ENCODE measurements around the gene AIM2. TPM values are rescaled to one million over a fixed set of nuclear protein-coding genes. Genes with fewer than 3 reads are reported as not detected.

AIM2 gene, protein sequence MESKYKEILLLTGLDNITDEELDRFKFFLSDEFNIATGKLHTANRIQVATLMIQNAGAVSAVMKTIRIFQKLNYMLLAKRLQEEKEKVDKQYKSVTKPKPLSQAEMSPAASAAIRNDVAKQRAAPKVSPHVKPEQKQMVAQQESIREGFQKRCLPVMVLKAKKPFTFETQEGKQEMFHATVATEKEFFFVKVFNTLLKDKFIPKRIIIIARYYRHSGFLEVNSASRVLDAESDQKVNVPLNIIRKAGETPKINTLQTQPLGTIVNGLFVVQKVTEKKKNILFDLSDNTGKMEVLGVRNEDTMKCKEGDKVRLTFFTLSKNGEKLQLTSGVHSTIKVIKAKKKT
- 1 to 10 TPM in 4 of 6 donors, under 1 TPM in 1, not detected in 1; 0.80 to 5.5 (median 2.7) TPM for total RNA-seq

- WGBS, 2 donors: 61 to 64% methylated on average over 3 to 6 of the region's 6 CpGs
- TF ChIP-seq POLR2A (IDR thresholded peaks at IDR 0.05) (no peak), EP300 (IDR thresholded peaks at IDR 0.05) (no peak), POLR2AphosphoS5 (IDR thresholded peaks at IDR 0.05) (no peak)
- TF ChIP-seq, protein P1, sequence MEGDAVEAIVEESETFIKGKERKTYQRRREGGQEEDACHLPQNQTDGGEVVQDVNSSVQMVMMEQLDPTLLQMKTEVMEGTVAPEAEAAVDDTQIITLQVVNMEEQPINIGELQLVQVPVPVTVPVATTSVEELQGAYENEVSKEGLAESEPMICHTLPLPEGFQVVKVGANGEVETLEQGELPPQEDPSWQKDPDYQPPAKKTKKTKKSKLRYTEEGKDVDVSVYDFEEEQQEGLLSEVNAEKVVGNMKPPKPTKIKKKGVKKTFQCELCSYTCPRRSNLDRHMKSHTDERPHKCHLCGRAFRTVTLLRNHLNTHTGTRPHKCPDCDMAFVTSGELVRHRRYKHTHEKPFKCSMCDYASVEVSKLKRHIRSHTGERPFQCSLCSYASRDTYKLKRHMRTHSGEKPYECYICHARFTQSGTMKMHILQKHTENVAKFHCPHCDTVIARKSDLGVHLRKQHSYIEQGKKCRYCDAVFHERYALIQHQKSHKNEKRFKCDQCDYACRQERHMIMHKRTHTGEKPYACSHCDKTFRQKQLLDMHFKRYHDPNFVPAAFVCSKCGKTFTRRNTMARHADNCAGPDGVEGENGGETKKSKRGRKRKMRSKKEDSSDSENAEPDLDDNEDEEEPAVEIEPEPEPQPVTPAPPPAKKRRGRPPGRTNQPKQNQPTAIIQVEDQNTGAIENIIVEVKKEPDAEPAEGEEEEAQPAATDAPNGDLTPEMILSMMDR (IDR thresholded peaks at IDR 0.05): no peak
- H3K4me1 ChIP-seq: no peaks in the 10 kb centered on the region
- DNase-seq (peak in 1 of 2 donors; percentile 29), ATAC-seq (ENCODE audit: low FRiP score in 2 of 2) (peak; percentile 69 to 72)
- H3K36me3 ChIP-seq: no peaks in the 10 kb centered on the region
- H3K27ac ChIP-seq: peak within 1 kb of the TSS; percentile 73 to 80 (median 78)
- no peaks in the 10 kb centered on the region for H3K27me3 ChIP-seq
- H3K4me3 ChIP-seq: peak within 1 kb of the TSS in 2 of 4 donors; percentile 16 to 20
- H3K9me3 ChIP-seq: no peaks in the 10 kb centered on the region
Observed at GRCh38 chr1:159076438-159077119, at the start of gene AIM2. TSS of gene AIM2 (minus strand) at chr1:159076766. CDS start at chr1:159073499, 3,267 bp downstream.

DNA sequence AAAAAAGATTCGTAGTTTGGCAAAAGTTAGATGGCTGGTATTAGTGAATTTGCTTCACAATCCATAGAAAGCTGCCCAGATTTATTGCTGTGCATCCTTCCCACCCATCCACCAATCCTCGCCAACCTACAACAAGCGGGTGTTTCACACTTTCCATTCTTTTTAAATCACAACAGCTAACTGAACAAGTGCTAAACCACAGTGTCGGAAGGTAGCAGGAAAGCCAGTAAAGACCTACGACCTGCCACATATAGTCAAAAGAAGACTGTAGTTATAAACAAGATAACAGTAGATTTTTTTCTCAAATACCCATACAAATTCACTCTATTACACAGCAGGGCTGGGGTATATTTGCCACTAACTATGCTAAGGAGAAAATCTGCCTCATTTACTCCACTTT, 47.0 kb upstream of the AIM2 start:
- H3K27me3 ChIP-seq: no peaks in the 10 kb centered on the region
- no peaks in the 10 kb centered on the region for H3K9me3 ChIP-seq
- H3K4me1 ChIP-seq: no peaks in the 10 kb centered on the region
- 86% methylated on average over 5 of the region's 5 CpGs for WGBS, 2 donors
- no peaks in the 10 kb centered on the region for H3K36me3 ChIP-seq
- H3K27ac ChIP-seq: no peak overlapping the region
- ATAC-seq (ENCODE audit: low FRiP score in 2 of 2) (no peak), DNase-seq (no peak)
- TF ChIP-seq POLR2A (IDR thresholded peaks at IDR 0.05) (no peak), EP300 (IDR thresholded peaks at IDR 0.05) (no peak), POLR2AphosphoS5 (IDR thresholded peaks at IDR 0.05) (no peak)
- TF ChIP-seq, protein P1 (IDR thresholded peaks at IDR 0.05): no peak
- H3K4me3 ChIP-seq: no peak overlapping the region

GRCh38 chr1:159122005-159122621, 45.5 kb upstream of the AIM2 start:
- Histone ChIP-seq H3K27me3 (no peaks in the 10 kb centered on the region), H3K36me3 (no peaks in the 10 kb centered on the region), H3K4me1 (no peaks in the 10 kb centered on the region), H3K4me3 (no peak overlapping the region), H3K9me3 (no peaks in the 10 kb centered on the region), H3K27ac (no peak overlapping the region)
- WGBS, 2 donors: 53 to 59% methylated on average over 2 of the region's 2 CpGs
- ATAC-seq (ENCODE audit: low FRiP score in 2 of 2): no peak
- no peak for DNase-seq
- no peak for TF ChIP-seq EP300 (IDR thresholded peaks at IDR 0.05)
- TF ChIP-seq POLR2A (IDR thresholded peaks at IDR 0.05): no peak
- TF ChIP-seq, protein P1 (IDR thresholded peaks at IDR 0.05): no peak
- no peak for TF ChIP-seq POLR2AphosphoS5 (IDR thresholded peaks at IDR 0.05)

DNA sequence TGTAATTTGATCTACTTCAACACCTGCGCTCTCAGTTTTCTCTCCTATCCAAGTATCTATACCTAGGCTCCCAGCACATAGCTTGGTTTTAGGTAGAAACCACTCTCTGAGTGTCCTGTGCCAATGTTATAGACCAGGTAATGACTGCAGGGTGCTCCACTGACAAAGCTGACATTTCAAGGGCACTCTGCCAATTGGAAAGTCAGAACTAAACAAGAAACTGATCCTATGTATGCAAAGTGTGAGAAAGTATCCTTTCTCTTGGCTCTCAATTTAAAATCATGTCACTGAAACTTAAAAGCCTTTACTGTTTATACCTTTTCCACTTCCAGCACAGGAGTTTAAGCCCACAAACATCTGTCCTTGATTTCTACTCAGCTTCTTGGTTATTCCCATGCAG, 45.0 kb upstream of the AIM2 start:
- 84 to 91% methylated on average over 1 of the region's 1 CpG for WGBS, 2 donors

More for the DNA sequence above, 45.0 kb upstream of the AIM2 start:
- ATAC-seq (ENCODE audit: low FRiP score in 2 of 2): no peak
- DNase-seq: no peak
- no peaks in the 10 kb centered on the region for H3K9me3 ChIP-seq
- no peaks in the 10 kb centered on the region for H3K4me1 ChIP-seq
- H3K27me3 ChIP-seq: no peaks in the 10 kb centered on the region
- H3K4me3 ChIP-seq: no peak overlapping the region
- H3K36me3 ChIP-seq: no peaks in the 10 kb centered on the region
- H3K27ac ChIP-seq: no peak overlapping the region
- TF ChIP-seq, protein P1 (IDR thresholded peaks at IDR 0.05): no peak
- no peak for TF ChIP-seq EP300 (IDR thresholded peaks at IDR 0.05)
- no peak for TF ChIP-seq POLR2A (IDR thresholded peaks at IDR 0.05)
- TF ChIP-seq POLR2AphosphoS5 (IDR thresholded peaks at IDR 0.05): no peak

All from upper lobe of left lung (tissue), 6 donors.